IPS DF 19.7 (cell line): ENCODE data around the gene PTN.

ENCODE experiments used
- DNase-seq: peaks from one replicate; pipeline ENCODE4 v3.0.0-alpha.2; 2013; ENCODE audit warnings: low read depth, low spot score

PTN gene

GRCh38 chr7:137343281-137343841 is at the start of gene PTN:
PTN (minus strand) TSS chr7:137343733; CDS start chr7:137254973, 88,760 bp downstream.
- no peak for DNase-seq

GRCh38 chr7:137390076-137390475 is 46.5 kb upstream of the PTN start:
- no peak for DNase-seq

GRCh38 chr7:137388916-137389315 is 45.4 kb upstream of the PTN start:
- DNase-seq, result no peak

GRCh38 chr7:137386966-137387365 is 43.4 kb upstream of the PTN start:
- DNase-seq, result peak; percentile 35

GRCh38 chr7:137381045-137381444 is 37.5 kb upstream of the PTN start:
- DNase-seq, result no peak

GRCh38 chr7:137373507-137373906 is 30.0 kb upstream of the PTN start:
- no peak for DNase-seq

GRCh38 chr7:137371616-137372015 is 28.1 kb upstream of the PTN start:
- DNase-seq, result no peak

GRCh38 chr7:137366995-137367394 is 23.5 kb upstream of the PTN start:
- DNase-seq, result no peak

- DNase-seq, result no peak
Measured at GRCh38 chr7:137363683-137364082, 20.1 kb upstream of the PTN start.

- no peak for DNase-seq
Measured at GRCh38 chr7:137360087-137360679, 16.6 kb upstream of the PTN start.

- no peak for DNase-seq
Measured at GRCh38 chr7:137354961-137355360, 11.4 kb upstream of the PTN start.

GRCh38 chr7:137354396-137354795 is 10.9 kb upstream of the PTN start:
- no peak for DNase-seq

GRCh38 chr7:137351941-137352340 is 8.4 kb upstream of the PTN start:
- no peak for DNase-seq

GRCh38 chr7:137345799-137346449 is 2.4 kb upstream of the PTN start:
- no peak for DNase-seq

GRCh38 chr7:137342828-137343261 is 688 bp downstream of the PTN start:
- no peak for DNase-seq

GRCh38 chr7:137342265-137342664 is 1.3 kb downstream of the PTN start:
- DNase-seq, result no peak

- DNase-seq, result no peak
Measured at GRCh38 chr7:137337902-137338301, 5.6 kb downstream of the PTN start.

- no peak for DNase-seq
Measured at GRCh38 chr7:137335814-137336213, 7.7 kb downstream of the PTN start.

- DNase-seq, result no peak
Measured at GRCh38 chr7:137331378-137331777, 12.2 kb downstream of the PTN start.

- no peak for DNase-seq
Measured at GRCh38 chr7:137329411-137329810, 14.1 kb downstream of the PTN start.

GRCh38 chr7:137328373-137329120 is 15.0 kb downstream of the PTN start:
- no peak for DNase-seq

- no peak for DNase-seq
Measured at GRCh38 chr7:137325927-137326326, 17.6 kb downstream of the PTN start.
